UCSD-AML1 (cell line): ENCODE results near the gene LDHAL6B.

Experiments used
- DNase-seq: peaks from one replicate; lab custom pipeline; 2025; ENCODE audit not compliant: unreplicated experiment; lab: John Stamatoyannopoulos, UW

Gene LDHAL6B

DNA sequence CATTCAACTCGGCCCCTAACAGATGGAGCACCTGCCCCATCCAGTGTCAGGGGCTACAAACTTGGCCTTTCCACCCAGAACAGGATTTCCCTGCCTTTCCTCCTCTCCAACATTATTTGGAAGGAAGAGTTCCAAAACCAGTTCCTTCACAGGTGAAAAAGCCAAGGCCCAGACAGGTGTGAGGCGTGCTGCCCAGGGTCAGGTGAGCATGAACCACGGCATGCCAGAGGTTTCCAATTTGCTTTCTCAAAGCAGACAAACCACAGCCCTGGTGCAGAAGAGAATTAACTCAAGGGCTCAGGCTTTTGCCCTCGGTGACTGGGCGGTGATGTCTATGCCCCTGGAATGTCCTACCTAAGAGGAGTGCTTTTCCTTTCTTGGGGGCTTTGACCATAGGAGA is 43.2 kb downstream of the LDHAL6B start:
- no peak for DNase-seq

DNA sequence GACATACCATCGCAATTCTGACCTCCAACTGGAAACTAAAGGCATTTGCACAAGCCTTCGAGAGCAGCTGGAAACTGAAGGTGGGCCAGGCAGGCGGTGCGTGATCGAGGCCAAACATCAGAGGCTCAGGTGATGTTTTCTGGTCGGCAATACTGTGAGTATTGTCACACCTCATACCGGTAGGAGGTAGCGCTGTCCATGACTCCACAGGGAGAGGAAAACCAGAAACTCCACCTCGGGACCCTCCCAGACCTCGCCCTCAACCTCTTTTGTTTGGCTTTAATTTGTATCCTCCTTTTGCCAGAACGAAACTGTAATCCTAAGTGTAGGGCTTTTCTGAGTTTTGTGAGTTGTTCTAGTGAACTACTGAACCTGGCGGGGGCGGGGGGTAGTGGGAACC is 43.6 kb downstream of the LDHAL6B start:
- no peak for DNase-seq

DNA sequence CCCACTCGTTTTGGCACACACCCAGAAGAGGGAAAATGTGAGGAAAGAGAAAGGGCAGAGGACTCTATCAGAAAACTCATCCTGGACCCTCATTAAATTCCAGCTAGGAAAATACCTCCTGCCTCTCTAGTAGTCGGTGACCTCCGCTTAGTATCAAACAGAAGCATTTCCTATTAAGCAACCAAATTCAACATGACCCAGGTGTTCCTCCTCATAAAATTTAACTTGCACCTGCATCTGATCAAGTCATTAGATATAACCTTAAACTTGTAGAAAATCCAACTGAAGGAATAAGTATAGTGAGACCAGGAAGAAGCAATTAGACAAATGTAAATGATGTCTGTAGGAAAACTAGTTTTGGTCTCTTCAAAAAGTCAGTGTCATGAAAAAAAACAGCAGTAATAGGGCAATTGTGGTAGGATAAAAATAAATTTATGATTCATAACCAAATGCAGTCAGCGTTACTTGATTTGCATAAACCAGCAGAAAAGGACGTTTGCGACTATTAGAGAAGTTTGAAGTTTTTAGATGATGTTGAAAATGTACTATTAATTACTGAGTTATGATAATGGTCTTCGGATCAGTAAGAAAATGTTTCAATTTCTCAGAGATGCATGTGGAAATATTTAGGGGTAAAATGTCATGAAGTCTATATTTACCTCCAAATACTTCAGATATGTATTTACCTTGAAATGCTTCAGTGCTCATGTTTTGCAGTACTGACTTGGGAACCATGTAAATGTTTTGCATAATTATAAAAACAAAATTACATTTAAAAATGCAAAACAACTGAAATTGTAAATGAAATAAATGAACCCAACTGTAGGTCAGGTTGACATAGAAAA is 44.6 kb downstream of the LDHAL6B start:
- no peak for DNase-seq

DNA sequence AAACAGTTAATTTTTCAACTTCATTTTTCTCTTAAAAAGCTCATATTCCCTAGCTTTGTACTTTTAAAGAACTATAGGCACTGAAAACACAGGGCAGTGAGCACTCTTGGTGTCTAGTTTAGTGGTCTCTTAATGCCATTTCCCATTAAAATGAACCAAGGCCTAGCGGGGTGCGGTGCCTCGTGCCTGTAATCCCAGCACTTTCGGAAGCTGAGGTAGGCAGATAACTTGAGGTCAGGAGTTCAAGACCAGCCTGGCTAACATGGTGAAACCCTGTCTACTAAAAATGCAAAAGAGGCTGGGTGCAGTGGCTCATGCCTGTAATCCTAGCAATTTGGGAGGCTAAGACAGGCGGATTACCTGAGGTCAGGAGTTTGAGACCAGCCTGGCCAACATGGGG is 45.5 kb downstream of the LDHAL6B start:
- no peak for DNase-seq

DNA sequence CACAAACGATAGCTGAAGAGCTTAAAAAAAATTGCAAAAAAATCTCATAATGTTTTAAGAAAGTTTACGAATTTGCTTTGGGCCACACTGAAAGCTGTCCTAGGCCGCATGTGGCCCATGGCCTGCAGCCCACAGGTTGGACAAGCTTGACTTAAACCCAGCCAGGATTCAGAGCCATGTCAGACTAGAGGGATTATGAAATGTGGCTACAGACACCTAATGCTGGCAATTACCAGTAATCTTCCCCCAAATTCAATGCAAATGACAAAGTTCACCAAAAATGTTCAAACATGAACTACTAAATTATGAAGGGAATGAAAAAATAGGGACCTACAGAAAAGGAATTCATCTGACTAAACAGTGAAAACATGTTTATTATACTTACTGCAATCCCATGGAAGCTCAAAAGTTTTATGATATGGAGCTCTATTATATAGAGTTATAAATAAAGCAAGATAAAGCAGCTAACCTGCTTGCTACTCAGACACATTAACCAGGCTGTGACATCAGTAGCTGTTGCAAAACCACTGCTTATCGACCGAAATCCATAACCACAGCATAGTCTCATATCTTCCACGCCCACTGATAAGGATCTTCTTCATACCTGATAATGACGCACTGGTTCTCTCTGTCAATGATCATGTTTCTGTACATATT is 49.2 kb downstream of the LDHAL6B start:
- no peak for DNase-seq

DNA sequence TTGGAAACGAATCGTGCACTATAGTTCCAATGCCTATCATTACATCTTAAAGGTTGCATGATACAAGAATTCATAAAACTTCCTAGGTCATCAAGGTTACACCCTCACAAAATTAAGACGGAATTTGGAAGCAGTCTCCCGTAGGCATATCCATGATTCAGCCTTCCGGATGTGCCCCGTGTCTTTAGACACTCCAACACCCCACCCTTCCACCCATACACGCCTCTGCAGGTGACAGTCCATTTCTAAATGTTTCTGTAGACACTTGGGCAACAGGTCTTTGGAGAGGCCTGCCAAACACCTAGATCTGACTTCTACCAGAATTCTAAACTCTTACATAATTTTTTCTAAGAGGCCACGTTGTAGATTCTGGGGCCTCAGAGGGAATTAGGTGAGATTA is 49.8 kb downstream of the LDHAL6B start:
- no peak for DNase-seq

DNA sequence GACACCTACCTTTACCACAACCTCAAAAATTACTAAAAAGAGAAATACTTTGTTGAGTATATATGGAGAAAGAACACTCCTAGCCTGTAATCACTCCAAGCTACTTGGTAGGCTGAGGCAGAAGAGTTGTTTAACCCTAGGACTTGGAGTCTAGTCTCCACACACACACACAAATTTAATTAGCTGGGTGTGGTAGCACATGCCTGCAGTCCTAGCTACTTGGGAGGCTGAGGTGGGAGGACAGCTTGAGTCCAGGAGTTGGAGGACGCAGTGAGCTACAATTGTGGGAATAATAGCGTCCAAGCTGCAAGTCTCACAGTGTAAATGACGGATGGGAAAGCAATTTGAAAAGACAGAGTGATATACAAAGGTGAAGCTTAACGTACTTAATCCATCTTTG is 50.5 kb downstream of the LDHAL6B start:
- no peak for DNase-seq
